ENCODE results near the gene RAB11FIP5. TPM values are rescaled to one million over a fixed set of nuclear protein-coding genes. Genes with fewer than 3 reads are reported as not detected.

The RAB11FIP5 gene
- total and polyA plus RNA-seq, 3 experiments from 2014 or later = 2.7 to 10.4 (median 4.3) TPM

- Histone ChIP-seq H3K4me1 (ENCODE audit: insufficient read depth, low read length) (no peaks in the 10 kb centered on the region), H3K27ac (ENCODE audit: low read depth, low read length) (no peak overlapping the region), H3K27me3 (ENCODE audit: insufficient read depth, low read length, poor library complexity, severe bottlenecking) (no peaks in the 10 kb centered on the region), H3K9me3 (ENCODE audit: low read length) (no peaks in the 10 kb centered on the region), H3K4me3 (ENCODE audit: low read length) (no peak overlapping the region), H3K36me3 (ENCODE audit: insufficient read depth, low read length) (no peaks in the 10 kb centered on the region)
- H3K9me3 Mint-ChIP-seq = no peaks in the 10 kb centered on the region
- H3K4me1 Mint-ChIP-seq = no peaks in the 10 kb centered on the region
- H3K27me3 Mint-ChIP-seq = no peaks in the 10 kb centered on the region
- H3K36me3 Mint-ChIP-seq = peaks cover 0 to 14% (median 1%) of the 10 kb centered on the region in 3 donors
- H3K4me3 Mint-ChIP-seq = no peak overlapping the region
- H3K27ac Mint-ChIP-seq = peak overlapping the region in 1 of 8 donors; percentile 40
- ChIA-PET POLR2A (no interaction called here), CTCF (no interaction called here)
- DNase-seq = no peak
Observed at GRCh38 chr2:73034661-73035375, 77.9 kb downstream of the RAB11FIP5 start.

- H3K36me3 ChIP-seq (ENCODE audit: insufficient read depth, low read length) = no peaks in the 10 kb centered on the region
- Mint-ChIP-seq H3K4me1 (no peaks in the 10 kb centered on the region), H3K27me3 (no peaks in the 10 kb centered on the region), H3K36me3 (peaks cover 0 to 11% (median 1%) of the 10 kb centered on the region in 3 donors), H3K4me3 (no peak overlapping the region), H3K9me3 (no peaks in the 10 kb centered on the region), H3K27ac (peak overlapping the region in 1 of 8 donors; percentile 65)
- H3K27ac ChIP-seq (ENCODE audit: low read depth, low read length) = no peak overlapping the region
- H3K4me3 ChIP-seq (ENCODE audit: low read length) = no peak overlapping the region
- ChIA-PET CTCF (no interaction called here), POLR2A (no interaction called here)
- H3K27me3 ChIP-seq (ENCODE audit: insufficient read depth, low read length, poor library complexity, severe bottlenecking) = no peaks in the 10 kb centered on the region
- H3K9me3 ChIP-seq (ENCODE audit: low read length) = no peaks in the 10 kb centered on the region
- no peaks in the 10 kb centered on the region for H3K4me1 ChIP-seq (ENCODE audit: insufficient read depth, low read length)
- no peak for DNase-seq
Observed at GRCh38 chr2:73033766-73034381, 78.9 kb downstream of the RAB11FIP5 start.

DNA sequence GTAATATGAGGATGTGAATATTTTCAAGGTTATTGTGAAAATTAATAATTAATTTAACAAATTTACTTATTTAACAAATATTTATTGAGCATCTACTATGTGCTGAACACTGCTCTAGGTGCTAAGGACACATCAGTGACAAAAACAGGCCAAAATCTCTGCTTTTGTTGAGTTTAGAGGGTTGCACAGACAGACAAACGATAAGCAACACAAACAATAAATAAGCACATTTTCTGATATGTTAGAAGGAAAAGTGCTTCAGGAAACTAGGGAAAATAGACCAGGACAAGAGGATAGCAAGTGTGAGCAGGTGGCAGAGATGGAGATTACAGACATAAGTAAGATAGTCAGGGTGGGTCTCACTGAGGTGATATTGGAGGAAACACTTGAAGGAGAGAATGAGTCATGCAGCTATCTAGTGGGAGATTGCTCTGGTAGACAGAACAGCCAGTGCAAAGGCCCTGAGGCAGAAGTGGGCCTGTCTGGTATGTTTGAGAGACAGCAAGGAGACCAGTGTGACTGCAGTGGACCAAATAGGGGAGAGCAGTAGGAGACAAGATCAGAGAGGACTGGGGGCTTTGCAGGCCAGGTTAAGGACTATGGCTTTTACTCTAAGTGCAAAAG, 79.5 kb downstream of the RAB11FIP5 start:
- Mint-ChIP-seq H3K27ac (peak overlapping the region in 1 of 8 donors; percentile 65), H3K27me3 (no peaks in the 10 kb centered on the region), H3K4me1 (no peaks in the 10 kb centered on the region), H3K4me3 (no peak overlapping the region), H3K9me3 (no peaks in the 10 kb centered on the region), H3K36me3 (peaks cover 0 to 11% (median 3%) of the 10 kb centered on the region in 3 donors)
- H3K27me3 ChIP-seq (ENCODE audit: insufficient read depth, low read length, poor library complexity, severe bottlenecking) = no peaks in the 10 kb centered on the region
- no peaks in the 10 kb centered on the region for H3K4me1 ChIP-seq (ENCODE audit: insufficient read depth, low read length)
- CTCF ChIA-PET = no interaction called here
- no peaks in the 10 kb centered on the region for H3K9me3 ChIP-seq (ENCODE audit: low read length)
- POLR2A ChIA-PET = no interaction called here
- no peak overlapping the region for H3K27ac ChIP-seq (ENCODE audit: low read depth, low read length)
- H3K36me3 ChIP-seq (ENCODE audit: insufficient read depth, low read length) = no peaks in the 10 kb centered on the region
- H3K4me3 ChIP-seq (ENCODE audit: low read length) = no peak overlapping the region
- no peak for DNase-seq

DNA sequence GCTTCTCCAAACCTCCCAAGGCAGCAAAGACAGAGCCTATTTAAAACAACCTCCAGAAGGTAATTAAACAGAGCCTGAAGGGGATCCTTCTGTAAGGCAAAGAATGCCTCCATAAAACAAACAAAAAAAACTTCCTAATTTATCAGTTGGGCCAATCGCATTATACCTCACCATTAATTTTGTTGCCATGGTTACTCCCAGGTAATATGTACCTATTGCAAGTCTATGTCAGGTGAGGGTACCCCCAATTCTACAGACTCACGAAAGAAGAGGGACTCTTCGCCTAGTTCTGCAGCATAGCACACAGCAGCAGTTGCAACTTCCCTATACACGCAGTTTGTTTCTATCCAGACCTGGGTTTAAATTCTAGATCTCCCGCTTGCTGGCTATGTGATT, 80.0 kb downstream of the RAB11FIP5 start:
- no peaks in the 10 kb centered on the region for H3K27me3 ChIP-seq (ENCODE audit: insufficient read depth, low read length, poor library complexity, severe bottlenecking)
- ChIA-PET POLR2A (no interaction called here), CTCF (no interaction called here)
- H3K4me3 Mint-ChIP-seq = no peak overlapping the region
- H3K27ac ChIP-seq (ENCODE audit: low read depth, low read length) = no peak overlapping the region
- H3K36me3 Mint-ChIP-seq = peaks cover 0 to 11% (median 2%) of the 10 kb centered on the region in 3 donors
- DNase-seq = no peak
- no peaks in the 10 kb centered on the region for H3K4me1 ChIP-seq (ENCODE audit: insufficient read depth, low read length)
- H3K27ac Mint-ChIP-seq = peak overlapping the region in 1 of 8 donors; percentile 38
- no peak overlapping the region for H3K4me3 ChIP-seq (ENCODE audit: low read length)
- H3K9me3 Mint-ChIP-seq = no peaks in the 10 kb centered on the region
- no peaks in the 10 kb centered on the region for H3K9me3 ChIP-seq (ENCODE audit: low read length)
- H3K27me3 Mint-ChIP-seq = no peaks in the 10 kb centered on the region
- H3K4me1 Mint-ChIP-seq = no peaks in the 10 kb centered on the region
- no peaks in the 10 kb centered on the region for H3K36me3 ChIP-seq (ENCODE audit: insufficient read depth, low read length)

- Mint-ChIP-seq H3K9me3 (no peaks in the 10 kb centered on the region), H3K36me3 (peaks cover 0 to 10% (median 2%) of the 10 kb centered on the region in 3 donors), H3K27ac (peak overlapping the region in 2 of 8 donors; percentile 8 to 38), H3K4me3 (no peak overlapping the region), H3K27me3 (no peaks in the 10 kb centered on the region), H3K4me1 (no peaks in the 10 kb centered on the region)
- POLR2A ChIA-PET = no interaction called here
- Histone ChIP-seq H3K27me3 (ENCODE audit: insufficient read depth, low read length, poor library complexity, severe bottlenecking) (no peaks in the 10 kb centered on the region), H3K36me3 (ENCODE audit: insufficient read depth, low read length) (no peaks in the 10 kb centered on the region), H3K4me1 (ENCODE audit: insufficient read depth, low read length) (no peaks in the 10 kb centered on the region), H3K27ac (ENCODE audit: low read depth, low read length) (no peak overlapping the region), H3K4me3 (ENCODE audit: low read length) (no peak overlapping the region), H3K9me3 (ENCODE audit: low read length) (no peaks in the 10 kb centered on the region)
- DNase-seq = no peak
- CTCF ChIA-PET = interaction anchor here (1.1 kb wide), 1 partner anchor 9 kb away, joined by 3 read pairs; no protein-coding TSS in a partner anchor
Observed at GRCh38 chr2:73031725-73032701, 80.7 kb downstream of the RAB11FIP5 start.

DNA sequence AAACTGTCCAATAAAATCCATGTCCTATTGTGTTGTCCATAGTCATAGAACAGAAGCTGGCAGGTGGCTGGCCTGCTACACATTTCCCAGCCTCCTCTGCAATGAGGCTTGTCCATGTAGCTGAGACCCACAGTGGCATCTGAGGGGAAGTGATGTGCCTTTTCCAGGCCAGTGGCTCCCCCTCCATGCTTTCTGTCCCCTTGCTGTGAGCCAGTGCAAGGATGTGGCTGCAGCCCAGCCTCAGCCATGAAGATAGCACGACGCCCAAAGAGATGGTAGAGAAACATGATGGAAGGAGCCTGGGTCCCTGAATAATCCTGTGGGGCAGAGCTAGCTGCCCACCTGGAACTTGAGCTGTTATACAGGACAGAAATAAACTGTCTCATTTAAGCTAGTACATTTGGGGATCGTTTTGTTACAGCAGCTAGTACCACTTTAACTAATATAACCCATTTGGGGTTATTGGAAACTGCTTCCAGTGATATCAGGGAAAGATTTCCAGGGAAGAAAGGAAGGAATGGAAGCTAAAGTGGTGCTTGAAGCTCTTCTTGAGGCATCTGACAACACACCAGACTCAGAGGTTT, 81.6 kb downstream of the RAB11FIP5 start:
- H3K36me3 Mint-ChIP-seq = peaks cover 0 to 9% (median 2%) of the 10 kb centered on the region in 3 donors
- CTCF ChIA-PET = interaction anchor here (1.1 kb wide), 1 partner anchor 8 kb away, joined by 3 read pairs; no protein-coding TSS in a partner anchor
- no peak overlapping the region for H3K27ac ChIP-seq (ENCODE audit: low read depth, low read length)
- no peaks in the 10 kb centered on the region for H3K9me3 ChIP-seq (ENCODE audit: low read length)
- H3K4me1 Mint-ChIP-seq = no peaks in the 10 kb centered on the region
- H3K4me3 ChIP-seq (ENCODE audit: low read length) = no peak overlapping the region
- no peaks in the 10 kb centered on the region for H3K4me1 ChIP-seq (ENCODE audit: insufficient read depth, low read length)
- H3K27ac Mint-ChIP-seq = no peak overlapping the region
- no peaks in the 10 kb centered on the region for H3K9me3 Mint-ChIP-seq
- POLR2A ChIA-PET = no interaction called here
- DNase-seq = no peak
- H3K27me3 Mint-ChIP-seq = no peaks in the 10 kb centered on the region
- H3K4me3 Mint-ChIP-seq = no peak overlapping the region
- H3K36me3 ChIP-seq (ENCODE audit: insufficient read depth, low read length) = no peaks in the 10 kb centered on the region
- H3K27me3 ChIP-seq (ENCODE audit: insufficient read depth, low read length, poor library complexity, severe bottlenecking) = no peaks in the 10 kb centered on the region

GRCh38 chr2:73028841-73029240, 83.9 kb downstream of the RAB11FIP5 start:
- Mint-ChIP-seq H3K9me3 (no peaks in the 10 kb centered on the region), H3K27ac (no peak overlapping the region), H3K27me3 (no peaks in the 10 kb centered on the region), H3K4me3 (no peak overlapping the region), H3K36me3 (peaks cover 0 to 9% (median 2%) of the 10 kb centered on the region in 3 donors), H3K4me1 (no peaks in the 10 kb centered on the region)
- Histone ChIP-seq H3K4me1 (ENCODE audit: insufficient read depth, low read length) (no peaks in the 10 kb centered on the region), H3K4me3 (ENCODE audit: low read length) (no peak overlapping the region), H3K36me3 (ENCODE audit: insufficient read depth, low read length) (no peaks in the 10 kb centered on the region), H3K9me3 (ENCODE audit: low read length) (no peaks in the 10 kb centered on the region), H3K27ac (ENCODE audit: low read depth, low read length) (no peak overlapping the region), H3K27me3 (ENCODE audit: insufficient read depth, low read length, poor library complexity, severe bottlenecking) (no peaks in the 10 kb centered on the region)
- CTCF ChIA-PET = no interaction called here
- POLR2A ChIA-PET = no interaction called here
- no peak for DNase-seq
